Bone marrow (tissue), 2 donors: ENCODE data around the gene DUOXA2.

Experiments
- DNase-seq, 2 donors: peaks; one replicate each; lab custom pipeline; 2025; lab: John Stamatoyannopoulos, UW

Gene DUOXA2

DNA sequence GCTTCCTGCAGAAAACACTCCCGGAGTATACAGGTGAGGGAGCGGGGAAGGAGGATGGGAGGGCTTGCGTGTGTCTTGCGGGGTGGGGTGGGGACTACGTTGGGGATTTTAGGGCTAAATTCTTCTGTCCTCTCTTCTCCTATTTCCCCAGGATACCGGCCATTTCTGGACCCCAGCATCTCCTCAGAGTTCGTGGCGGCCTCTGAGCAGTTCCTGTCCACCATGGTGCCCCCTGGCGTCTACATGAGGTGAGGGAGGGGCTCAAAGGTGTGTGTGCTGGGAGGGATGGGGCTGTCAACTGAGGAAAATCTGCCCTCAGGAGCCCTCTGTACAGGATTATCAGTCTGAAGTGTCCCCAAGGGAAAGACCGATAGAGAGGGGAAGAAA, 22.2 kb downstream of the DUOXA2 start:
- DNase-seq: no peak

DNA sequence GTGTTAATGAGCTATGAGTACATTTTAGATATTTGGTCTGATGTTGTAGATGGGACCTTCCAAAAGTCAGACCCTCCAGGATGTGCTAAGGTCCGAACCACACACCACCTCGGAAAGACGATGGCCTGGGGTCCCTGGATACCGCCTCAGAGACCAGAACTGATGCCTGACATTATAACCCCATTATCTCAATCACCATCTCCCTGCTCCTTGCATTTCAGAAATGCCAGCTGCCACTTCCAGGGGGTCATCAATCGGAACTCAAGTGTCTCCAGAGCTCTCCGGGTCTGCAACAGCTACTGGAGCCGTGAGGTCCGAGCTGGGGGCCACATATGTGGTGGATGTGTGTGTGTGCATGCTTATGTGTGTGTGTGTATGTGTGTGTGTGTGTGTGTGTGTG, 23.6 kb downstream of the DUOXA2 start:
- DNase-seq: no peak

- DNase-seq: no peak
Measured at GRCh38 chr15:45138814-45139765, 25.0 kb downstream of the DUOXA2 start.

GRCh38 chr15:45139770-45140169, 25.6 kb downstream of the DUOXA2 start:
- DNase-seq: no peak

GRCh38 chr15:45140557-45141250, 26.6 kb downstream of the DUOXA2 start:
- DNase-seq: no peak

DNA sequence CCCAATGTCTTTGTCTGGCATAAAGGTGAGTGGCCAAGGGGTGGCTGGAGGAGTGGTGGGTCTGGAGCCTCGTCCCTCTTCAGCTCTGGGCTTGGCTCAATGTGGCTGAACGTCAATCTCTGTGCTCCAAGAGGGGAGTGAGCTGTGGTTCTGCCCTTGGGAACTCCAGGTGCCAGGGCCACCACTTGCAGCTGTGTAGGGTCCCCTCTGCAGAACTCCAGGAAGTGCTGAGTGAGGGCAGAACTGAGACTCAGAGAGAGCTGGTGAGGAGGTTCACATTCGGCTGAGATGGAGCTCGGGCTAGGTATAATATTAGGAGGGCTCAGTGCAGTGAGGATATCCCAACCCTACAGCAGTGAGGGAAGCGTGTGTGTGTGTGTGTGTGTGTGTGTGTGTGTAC, 27.3 kb downstream of the DUOXA2 start:
- DNase-seq: no peak

DNA sequence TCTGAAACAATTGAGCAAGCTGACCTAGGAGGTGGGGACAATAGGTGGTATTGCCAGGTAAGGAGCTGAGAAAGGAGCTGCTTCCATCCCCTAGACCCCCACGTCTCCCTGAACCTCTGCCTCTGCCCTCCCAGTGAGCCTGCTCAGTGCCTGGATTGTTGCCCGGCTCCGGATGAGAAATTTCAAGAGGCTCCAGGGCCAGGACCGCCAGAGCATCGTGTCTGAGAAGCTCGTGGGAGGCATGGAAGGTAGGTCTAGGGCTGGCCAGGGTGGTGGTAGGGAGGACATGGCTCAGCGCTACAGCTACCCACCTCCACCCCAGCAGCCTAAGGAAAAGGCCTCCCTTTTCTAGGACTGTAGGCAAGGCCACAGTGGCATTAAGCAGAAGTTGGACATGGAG, 28.9 kb downstream of the DUOXA2 start:
- no peak for DNase-seq

GRCh38 chr15:45143946-45144345, 29.8 kb downstream of the DUOXA2 start:
- no peak for DNase-seq

DNA sequence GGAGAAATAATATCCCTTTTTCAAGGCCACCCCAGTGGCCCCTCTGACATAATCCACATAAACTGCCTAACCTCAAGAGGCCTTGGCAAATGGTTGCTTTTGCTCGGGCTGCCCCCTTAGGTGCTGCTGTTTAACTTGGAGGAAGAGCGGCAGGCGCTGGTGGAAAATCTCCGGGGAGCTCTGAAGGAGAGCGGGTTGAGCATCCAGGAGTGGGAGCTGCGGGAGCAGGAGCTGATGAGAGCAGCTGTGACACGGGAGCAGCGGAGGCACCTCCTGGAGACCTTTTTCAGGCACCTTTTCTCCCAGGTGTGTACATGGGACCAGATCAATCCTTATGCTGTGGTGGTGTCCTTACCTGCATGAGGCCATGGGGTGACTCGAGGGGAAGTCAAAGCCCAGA, 30.6 kb downstream of the DUOXA2 start:
- no peak for DNase-seq

- no peak for DNase-seq
Measured at GRCh38 chr15:45146405-45146804, 32.3 kb downstream of the DUOXA2 start.

- DNase-seq: no peak
Measured at GRCh38 chr15:45147606-45148005, 33.5 kb downstream of the DUOXA2 start.

DNA sequence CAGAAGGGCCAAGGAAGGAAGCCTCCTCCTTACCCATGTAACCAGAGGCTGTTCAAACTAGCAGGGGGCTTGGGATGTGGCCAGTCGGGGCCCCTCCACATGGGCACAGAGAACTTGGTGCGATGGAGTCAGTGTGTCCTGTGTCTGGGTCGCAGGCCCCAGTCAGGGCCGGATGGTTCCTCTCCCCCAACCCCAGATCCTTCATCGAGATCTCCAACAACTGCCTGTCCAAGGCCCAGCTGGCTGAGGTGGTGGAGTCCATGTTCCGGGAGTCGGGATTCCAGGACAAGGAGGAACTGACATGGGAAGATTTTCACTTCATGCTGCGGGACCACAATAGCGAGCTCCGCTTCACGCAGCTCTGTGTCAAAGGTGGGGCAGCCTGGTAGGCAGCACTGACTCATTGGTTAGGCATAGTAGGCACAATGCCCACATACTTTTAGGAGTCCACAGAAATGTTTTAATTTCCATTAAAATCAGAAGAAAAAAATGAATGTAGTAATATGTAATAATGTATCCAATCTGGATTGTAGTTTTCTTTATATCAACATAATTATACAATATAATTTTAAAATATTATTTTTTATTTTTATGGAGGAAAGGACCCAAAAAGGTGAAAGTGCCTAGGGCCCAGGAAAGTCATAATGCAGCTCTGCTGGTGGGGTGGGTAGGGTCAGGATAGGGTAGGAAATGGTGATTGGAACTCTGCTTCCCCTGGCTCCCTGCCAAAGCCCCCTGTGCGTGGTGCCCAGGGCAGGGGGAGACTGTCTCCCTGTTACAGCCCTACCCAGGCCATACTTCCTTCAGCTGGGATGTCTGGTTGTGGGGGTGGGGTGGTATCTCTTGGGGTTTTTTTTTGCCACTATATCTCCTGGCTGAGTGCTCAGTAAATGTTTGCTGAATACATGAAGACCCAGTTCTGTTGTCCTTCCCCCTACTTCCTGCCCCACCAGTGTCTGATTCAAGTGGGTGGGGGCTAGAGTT, 34.2 kb downstream of the DUOXA2 start:
- DNase-seq: no peak

GRCh38 chr15:45149060-45149459, 34.9 kb downstream of the DUOXA2 start:
- no peak for DNase-seq

DNA sequence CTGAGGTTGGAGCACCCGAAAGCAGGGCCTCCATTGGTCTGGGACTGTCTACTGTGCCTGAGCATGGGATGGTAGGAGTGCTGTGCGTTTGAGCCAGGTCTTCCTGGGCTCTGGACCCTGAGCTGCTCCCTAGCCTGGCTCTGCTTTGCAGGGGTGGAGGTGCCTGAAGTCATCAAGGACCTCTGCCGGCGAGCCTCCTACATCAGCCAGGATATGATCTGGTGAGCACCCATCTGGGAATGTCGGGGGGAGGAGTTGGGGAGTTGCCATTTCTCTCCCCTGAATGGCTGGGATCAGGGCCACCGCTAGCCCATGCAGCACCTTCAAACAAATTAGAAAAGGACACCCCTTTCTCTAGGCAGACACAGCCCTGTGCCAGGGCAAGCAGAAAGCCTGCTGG, 36.4 kb downstream of the DUOXA2 start:
- DNase-seq: no peak

DNA sequence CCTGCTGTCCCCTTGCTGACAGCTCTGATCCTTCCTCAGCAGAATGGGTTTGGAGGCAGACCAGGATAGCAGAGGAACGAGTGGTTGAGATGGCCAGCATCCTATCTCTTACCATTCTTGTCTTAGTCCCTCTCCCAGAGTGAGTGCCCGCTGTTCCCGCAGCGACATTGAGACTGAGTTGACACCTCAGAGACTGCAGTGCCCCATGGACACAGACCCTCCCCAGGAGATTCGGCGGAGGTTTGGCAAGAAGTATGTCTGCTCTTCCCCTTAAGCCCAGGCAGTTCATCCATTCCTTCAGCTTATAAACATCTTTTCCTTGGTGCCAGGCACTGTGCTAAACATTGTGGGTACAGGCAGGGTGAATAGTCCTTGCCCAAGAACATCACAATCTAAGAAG, 36.9 kb downstream of the DUOXA2 start:
- DNase-seq: no peak

- DNase-seq: no peak
Measured at GRCh38 chr15:45151998-45152828, 38.1 kb downstream of the DUOXA2 start.

DNA sequence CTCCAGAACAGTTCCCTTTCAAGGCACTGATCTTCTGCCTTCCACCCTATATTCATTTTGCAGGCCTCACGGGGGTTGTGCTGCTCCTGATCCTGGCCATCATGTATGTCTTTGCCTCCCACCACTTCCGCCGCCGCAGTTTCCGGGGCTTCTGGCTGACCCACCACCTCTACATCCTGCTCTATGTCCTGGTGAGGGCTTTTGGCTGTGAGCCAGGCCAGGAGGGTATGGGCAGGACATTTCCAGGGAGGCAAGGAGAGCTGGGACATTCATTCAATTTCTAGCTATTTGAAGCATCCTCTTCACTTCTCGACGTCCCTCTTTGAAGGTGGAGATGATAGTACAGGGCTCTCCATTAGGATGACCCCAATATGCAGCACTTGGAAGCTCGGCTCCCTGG, 41.6 kb downstream of the DUOXA2 start:
- no peak for DNase-seq

- DNase-seq: no peak
Measured at GRCh38 chr15:45156744-45157455, 42.8 kb downstream of the DUOXA2 start.

GRCh38 chr15:45157974-45158373, 43.8 kb downstream of the DUOXA2 start:
- DNase-seq: no peak

GRCh38 chr15:45161666-45162065, 47.5 kb downstream of the DUOXA2 start:
- no peak for DNase-seq
